ENCODE results near the gene ENC1.

- TF ChIP-seq ZNF274 (IDR thresholded peaks at IDR 0.05; ENCODE audit: low read depth, low read length) = no peak
- no peak for TF ChIP-seq JUND (IDR thresholded peaks at IDR 0.05)
- TF ChIP-seq REST (IDR thresholded peaks at IDR 0.05; ENCODE audit: low read depth) = no peak
- TF ChIP-seq CTCF (IDR thresholded peaks at IDR 0.05 in 2 of 3, conservative IDR thresholded peaks at IDR 0.05 in 1 of 3; ENCODE audit: borderline replicate concordance in 1 of 3, insufficient read depth in 1 of 3, low read depth in 2 of 3, low read length in 2 of 3) = no peak
- no peak for TF ChIP-seq POLR2A (IDR thresholded peaks at IDR 0.05; ENCODE audit: borderline replicate concordance, extremely low read depth, insufficient read depth, insufficient read length)
- TF ChIP-seq MAX (IDR thresholded peaks at IDR 0.05) = no peak
- no peak for TF ChIP-seq EZH2 (IDR thresholded peaks at IDR 0.05)
- TF ChIP-seq CEBPB (IDR thresholded peaks at IDR 0.05; ENCODE audit: low read depth) = no peak
- no peak for TF ChIP-seq SIN3A (IDR thresholded peaks at IDR 0.05; ENCODE audit: low read depth)
- no peak for TF ChIP-seq YY1 (IDR thresholded peaks at IDR 0.05; ENCODE audit: extremely low read depth, insufficient replicate concordance, low read depth, low read length)
- no peak for TF ChIP-seq POLR2AphosphoS5 (IDR thresholded peaks at IDR 0.05; ENCODE audit: low read depth, low read length)
- TF ChIP-seq SRF (IDR thresholded peaks at IDR 0.05; ENCODE audit: low read depth) = no peak
- TF ChIP-seq EZH2phosphoT487 (IDR thresholded peaks at IDR 0.05; ENCODE audit: borderline replicate concordance) = no peak
- TF ChIP-seq ELF1 (IDR thresholded peaks at IDR 0.05; ENCODE audit: borderline replicate concordance, low read depth) = no peak
Measured at GRCh38 chr5:74617202-74617601, 23.3 kb downstream of the ENC1 start.

Data from HCT116 (cell line).